Activated CD8-positive, alpha-beta memory T cell treated with anti-CD3 and anti-CD28 coated beads, Interleukin-2, amount 50 U/mL, for 4 hours (primary cell): ENCODE measurements around the gene SMIM38.

Source experiments
- DNase-seq: peaks from one replicate; pipeline ENCODE4 v3.0.0-alpha.2; 2020

The SMIM38 gene

DNA sequence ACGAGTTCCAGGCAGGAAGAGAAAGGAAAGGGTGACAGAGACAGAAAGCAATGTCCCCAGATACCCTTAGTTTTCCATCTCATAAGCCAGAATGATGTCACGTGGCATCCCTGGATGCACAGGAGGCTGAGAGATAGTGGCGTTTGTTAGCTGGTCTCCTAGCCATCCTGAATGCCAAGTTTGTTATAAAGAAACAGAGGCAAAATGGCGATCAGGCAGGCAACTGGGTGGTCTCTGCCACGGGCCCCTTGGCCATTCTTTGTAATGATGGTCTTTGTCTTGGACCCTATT, 5.3 kb downstream of the SMIM38 start:
- no peak for DNase-seq

DNA sequence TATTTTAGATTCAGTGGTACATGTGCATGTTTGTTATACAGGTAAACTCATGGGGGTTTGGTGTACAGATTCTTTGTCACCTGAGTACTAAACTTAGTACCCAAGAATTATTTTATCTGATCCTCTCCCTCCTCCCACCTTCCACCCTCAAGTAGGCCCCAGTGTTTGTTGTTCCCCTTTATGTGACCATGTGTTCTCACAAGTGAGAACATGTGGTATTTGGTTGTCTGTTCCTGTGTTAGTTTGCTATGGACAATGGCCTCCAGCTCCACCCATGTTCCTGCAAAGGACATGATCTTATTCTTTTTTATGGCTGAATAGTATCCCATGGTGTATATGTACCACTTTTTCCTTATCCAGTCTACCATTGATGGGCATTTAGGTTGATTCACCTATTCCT, 6.8 kb downstream of the SMIM38 start:
- no peak for DNase-seq

DNA sequence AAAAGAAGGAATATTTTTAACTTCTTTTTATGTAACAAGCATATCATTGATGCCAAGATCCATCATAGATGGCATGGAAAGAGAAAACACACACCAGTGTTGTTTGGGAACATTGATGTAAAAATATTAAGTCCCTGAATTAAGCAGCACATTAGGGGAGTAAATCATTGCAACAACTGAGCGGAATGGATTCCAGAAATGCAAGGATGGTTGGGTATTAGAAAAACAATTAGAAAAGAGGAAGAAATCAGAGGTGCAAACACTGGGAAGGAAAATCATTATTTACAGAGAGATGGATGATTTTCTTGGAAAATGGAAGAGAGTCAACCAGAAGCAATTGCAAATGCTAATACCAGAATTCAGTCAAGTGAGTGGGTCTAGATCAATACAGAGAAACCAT, 8.1 kb downstream of the SMIM38 start:
- DNase-seq = no peak

DNA sequence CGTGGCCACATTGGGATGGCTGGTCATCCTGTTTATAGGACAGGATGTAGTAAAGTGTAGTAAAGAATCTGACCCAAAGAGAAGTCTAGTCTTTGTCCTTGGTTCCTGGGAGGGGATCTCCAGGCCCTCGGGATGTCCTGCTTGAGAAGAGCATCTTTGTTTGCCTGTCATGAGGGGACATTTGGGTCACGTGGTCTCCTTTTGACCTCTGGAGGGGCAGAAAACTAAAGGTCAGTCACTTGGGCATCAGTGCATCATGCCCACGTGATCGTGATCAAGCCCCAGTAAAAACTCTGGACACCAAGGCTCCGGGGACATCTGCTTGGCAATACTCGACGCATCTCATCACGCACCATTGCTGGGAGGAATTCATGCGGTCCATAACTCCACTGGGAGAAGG, 9.1 kb downstream of the SMIM38 start:
- DNase-seq = no peak

DNA sequence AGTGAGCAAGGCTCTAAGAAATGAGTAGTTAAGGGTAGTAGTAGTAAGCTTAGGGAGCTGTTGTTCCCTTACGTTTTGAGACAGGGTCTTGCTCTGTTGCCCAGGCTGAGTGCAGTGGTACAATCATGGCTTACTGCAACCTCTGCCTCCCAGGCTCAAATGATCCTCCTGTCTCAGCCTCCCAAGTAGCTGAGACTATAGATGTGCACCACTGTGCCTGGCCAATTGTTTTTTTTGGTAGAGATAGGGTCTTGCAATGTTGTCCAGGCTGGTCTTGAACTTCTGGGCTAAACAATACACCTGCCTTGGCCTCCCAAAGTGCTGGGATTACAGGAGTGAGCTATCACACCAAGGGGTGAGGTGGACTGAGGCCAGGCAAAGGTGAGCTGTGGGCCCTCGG, 10.0 kb downstream of the SMIM38 start:
- no peak for DNase-seq

DNA sequence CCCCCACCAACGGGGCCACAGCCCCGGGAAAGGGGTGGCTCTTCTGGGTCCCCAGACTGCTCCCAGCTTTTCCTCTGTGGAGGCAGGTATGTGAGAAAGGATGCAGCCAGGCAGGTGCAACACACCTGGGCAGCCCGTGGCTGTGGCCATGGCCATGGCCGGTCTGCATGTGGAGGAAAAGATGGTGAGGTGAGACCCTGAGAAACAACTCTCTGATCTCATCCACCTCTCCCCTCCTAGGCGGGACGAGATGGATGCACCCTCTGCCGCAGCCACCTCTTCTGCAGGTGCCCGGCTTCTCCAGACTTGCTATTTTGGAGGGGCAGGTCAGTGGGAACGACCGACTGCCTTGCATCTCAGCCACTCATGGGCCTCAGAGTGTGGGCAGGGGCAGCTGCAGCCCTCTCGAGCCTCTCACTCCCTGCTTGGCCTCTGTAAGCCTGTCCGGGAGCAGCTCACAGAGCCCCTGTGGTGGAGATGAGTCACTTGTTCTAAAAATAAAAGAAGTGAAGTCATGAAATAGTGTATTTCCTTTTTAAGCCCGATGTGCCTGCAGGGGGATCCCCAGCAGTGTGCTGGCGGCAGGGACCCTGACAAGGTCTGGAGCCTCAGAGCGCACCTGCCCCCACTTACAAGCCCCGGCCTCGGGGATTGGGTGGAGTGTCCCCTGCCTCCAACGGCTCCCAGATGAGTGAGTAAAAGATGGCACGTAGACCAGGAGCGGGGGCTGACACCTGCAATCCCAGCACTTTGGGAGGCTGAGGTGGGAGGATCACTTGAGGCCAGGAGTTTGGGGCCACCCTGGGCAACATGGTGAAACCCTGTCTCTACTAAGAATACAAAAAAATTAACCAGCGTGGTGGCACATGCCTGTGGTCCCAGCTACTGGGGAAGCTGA, 10.7 kb downstream of the SMIM38 start:
- DNase-seq = peak; percentile 35

DNA sequence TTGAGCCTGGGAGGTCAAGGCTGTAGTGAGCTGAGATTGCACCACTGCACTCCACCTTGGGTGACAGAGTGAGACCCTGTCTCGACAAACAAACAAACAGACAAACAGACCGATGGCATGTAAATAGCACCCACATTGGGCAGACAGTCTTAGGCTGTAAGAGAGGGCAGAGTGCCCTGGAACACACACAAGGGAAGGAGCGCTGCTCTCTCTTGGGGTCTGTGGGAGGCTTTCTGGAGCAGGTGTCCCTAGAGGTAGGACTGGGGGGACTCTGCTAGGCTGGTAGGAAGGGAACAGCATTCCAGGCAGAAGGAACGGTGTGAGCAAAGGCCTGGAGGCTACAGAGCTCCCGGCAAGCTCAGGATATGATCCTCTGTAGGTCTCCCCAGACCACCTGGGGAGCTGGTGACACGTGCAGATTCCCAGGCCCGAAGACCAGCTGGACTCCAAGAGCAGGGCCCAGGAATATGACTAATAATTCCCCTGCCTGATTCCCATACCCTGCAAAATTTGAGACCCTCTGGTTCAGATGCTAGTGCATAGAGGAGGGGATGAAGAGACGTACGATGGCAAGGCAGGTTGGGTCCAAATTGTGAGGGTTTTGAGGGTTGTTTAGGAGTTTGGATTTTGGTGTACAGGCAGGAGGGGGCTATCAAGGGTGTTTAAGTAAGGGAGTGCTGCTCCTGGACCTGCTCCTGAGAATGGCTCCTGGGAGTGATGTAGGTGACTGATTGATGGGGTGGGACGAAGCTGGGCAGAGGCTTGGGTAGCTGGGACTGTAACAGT, 11.6 kb downstream of the SMIM38 start:
- no peak for DNase-seq

DNA sequence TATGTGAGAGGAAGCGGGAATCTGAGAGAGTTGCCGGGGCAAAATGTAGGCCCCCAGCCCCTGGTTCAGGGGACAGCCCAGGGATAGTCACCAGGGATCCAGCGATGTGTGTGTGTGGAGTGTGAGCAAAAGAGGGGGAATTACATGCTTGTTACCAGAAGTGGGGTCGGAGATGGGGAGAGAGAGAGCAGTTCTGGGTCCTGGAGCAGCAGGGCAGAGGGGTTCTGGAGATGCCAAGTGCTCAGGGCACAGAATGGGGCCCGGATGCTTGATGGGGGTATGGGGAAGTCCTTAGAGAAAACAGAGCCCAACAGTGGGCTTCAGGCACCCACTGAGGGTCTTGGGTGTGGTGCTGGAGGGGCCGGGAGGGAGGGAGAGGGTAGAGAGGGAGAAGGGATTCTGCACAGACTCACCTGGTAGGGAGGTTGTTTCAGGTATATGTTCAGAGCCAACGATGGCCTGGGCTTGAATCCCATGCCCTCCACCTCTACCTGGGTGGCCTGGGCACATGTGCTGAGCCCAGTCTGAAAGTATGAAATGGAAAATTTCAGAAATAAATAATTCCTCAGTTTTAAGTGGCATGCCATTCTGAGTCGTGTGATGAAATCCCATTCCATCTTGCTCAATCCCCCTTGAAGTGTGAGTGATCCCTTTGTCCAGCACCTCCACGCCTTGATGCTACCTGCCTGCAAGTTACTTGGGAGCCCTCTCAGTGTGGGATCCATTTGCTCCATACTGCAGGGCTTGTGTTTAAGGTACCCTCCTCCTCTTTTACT, 12.4 kb downstream of the SMIM38 start:
- DNase-seq = no peak

DNA sequence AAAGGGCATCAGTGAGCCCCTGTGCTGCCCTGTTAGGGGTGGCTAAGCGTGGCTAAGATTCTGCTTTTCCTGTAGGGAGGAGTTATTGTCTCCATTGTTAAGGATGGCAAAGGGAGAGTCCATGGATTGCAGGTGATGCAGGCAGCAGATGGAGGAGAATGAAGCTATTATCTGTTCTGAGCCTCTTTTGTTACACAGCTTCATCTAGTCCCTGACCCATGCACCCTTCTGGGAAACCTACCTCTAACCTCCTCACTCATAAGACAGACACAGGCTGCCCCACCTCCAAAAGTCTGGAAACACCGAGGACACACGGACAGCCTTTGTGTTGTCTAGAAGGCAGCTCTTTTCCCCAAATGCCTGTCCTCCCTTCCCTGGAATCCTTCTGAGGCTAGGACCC, 13.7 kb downstream of the SMIM38 start:
- DNase-seq = no peak

DNA sequence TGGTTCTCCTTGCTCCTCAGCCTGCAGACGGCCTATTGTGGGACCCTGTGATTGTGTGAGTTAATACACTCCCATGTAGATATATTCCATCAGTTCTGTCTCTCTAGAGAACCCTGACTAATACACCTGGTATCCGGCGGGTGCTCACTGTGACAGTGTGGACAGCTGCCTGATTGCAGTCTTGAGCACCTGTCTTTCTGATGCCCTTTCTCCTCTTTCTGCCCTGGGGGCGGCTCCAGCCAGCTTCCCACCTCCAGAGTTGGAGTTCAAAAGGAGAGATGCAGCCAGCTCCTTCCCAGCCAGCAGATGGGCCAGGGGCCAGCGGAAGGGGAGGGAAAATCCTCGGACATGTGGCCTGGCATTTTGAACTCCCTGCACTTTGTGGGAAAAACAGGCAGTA, 15.0 kb downstream of the SMIM38 start:
- DNase-seq = no peak

DNA sequence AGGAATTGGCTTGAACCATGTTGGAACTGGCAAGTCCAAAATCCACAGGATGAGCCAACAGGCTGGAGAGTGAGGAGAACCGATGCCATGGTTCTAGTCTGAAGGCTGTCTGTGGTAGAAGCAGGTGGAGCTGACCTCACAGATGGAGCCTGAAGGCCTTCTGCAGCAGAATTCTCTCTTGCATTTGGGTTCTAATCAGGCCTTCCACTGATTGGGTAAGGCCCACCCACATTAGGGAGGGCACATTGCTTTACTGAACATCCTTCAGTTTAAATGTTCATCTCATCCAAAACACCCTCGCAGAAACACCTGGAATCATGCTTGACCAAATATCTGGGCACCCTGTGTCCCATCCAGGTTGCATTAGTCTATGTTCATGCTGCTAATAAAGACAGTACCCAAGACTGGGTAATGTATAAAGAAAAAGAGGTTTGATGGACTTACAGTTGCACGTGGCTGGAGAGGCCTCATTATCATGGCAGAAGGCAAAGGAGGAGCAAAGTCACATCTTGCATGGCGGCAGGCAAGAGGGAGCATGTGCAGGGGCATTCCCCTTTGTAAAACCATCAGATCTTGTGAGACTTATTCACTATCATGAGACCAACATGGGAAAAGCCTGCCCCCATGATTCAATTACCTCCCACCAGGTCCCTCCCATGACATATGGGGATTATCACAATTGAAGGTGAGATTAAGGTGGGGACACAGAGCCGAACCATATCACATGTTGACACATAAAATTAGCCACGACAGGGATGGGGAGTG, 15.9 kb downstream of the SMIM38 start:
- no peak for DNase-seq

DNA sequence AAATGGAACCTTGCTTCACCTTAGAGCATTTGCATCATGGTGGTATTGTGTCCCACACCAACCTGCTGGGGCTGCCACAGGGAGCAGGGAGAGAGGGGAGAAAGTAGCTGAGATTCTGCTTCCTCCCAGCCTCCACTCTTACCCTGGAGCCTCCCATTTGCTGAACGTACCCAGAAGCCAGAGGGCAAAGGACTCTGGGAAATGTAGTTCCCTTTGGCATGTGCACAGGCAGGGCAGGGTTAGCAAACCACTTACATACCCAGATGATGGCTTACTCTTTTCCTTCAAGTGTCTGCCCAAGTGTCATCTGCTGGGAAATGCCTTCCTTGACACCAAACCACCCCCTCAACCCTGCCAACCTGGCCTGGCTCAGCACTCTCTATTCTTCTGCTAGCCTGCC, 16.9 kb downstream of the SMIM38 start:
- DNase-seq = no peak

DNA sequence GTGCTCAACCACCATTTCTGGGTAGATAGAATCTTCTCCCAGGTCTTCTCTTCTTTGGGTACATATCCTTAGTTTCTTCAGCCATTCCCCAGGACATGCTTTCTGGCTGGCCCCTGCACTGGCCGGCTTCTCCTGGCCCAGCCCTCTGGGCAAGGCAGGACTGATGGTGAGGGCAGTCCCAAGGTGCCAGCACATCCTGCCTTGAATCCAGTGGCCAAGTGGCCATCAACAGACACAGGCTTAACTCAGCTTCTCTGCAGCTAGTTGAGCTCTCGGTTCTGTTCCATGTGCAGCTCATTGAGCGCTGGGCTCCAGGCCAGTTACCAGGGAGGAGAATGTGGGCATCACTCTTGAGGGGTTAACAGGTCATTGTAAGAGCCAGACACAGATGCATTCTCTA, 17.6 kb downstream of the SMIM38 start:
- no peak for DNase-seq

DNA sequence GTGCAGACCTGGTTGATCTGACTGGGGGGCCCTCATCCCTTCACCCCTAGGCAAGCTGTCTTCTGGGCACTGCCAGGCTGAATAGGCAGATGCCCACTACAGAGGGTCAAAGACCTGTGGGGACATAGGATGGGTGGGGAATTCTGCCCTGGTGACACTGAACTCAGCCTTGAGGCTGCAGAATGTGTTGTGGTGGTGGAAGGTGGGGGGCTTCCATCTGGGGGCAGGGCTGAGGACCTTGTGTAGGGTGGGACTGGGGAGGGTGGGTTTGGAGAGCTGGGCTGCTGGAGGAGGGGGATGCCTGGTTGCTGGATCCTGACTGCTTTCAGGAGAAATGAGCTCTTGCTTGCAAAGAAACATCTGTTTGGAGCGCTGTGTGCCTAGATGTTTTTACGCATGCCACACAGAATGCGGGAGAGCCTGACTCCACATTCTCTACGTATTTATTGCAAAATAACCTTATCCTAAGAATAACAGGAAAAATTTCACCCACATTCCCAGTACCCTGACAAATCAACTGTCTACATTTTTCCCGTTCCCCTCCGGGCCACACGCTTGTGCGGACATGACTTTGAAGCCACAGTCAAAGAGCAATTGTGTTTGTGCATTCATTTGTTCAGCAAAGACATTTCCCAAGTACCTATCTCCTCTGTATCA, 18.3 kb downstream of the SMIM38 start:
- DNase-seq = no peak

DNA sequence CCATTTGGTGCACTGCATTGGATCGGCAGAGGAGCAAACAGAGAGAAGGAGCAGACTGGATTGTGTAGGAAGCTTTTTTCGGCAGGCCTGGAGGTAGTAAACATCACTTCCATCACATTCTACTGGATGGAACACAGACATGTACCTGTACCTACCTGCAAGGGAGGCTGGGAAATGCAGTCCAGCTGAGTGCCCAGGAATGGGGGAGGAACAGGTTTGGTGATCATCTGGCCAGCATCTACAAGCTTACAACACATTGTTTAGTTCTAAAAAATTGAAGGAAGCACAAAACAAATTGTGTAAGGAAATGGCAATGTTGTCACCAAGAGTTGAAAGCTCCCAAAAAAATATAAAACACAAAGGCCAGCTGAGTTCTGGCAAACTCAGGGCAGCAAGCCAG, 19.1 kb downstream of the SMIM38 start:
- no peak for DNase-seq

DNA sequence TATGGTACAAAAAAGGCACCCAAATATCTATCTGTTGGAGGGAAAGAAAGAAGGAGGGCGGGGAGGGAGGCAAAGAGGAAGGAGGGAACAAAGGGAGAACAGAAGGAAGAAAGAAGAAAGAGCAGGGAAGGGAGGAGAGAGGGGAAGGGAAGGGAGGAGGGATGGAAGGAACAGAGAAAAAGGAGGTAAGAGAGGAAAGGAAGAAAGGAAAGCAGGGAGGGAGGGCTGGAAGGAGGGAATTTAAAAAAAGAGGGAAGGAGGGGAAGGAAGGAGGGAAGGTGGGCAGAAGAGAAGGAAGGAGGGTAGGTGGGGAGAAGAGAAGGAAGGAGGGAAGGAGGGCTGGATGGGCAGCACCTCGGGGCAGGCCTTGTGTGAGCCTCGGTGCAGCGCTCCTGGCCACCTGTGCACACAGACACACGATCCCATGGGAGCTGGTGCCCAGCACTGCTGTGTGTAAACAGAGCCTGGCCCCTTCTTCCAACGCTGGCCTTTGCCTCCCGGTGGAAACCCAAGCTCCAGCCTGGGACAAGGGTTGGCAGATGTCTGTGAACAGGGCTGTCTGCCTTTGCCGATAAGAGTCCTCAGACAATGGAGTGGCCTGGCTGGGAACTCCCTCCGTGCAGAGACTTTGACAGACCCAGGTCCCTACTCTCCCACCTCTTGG, 23.2 kb downstream of the SMIM38 start:
- no peak for DNase-seq

DNA sequence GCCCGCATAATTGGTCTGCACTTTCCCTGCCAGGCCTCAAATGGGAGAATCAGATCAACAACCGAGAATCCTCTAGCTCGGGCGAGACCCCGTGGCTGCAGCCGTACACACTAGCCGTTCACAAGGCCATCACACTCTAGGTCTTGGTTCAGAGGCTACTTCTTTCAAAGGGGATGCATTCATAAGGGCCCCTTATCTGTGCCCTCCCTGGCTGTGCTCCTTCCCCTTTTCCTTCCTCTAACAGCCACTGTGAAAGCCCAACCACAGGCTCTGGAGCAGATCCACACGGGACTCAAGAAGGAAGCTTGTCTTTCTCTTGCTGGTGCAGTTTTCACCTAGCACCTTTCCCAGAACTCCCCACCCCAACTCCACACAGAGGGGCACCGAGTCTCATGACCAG, 24.5 kb downstream of the SMIM38 start:
- no peak for DNase-seq

DNA sequence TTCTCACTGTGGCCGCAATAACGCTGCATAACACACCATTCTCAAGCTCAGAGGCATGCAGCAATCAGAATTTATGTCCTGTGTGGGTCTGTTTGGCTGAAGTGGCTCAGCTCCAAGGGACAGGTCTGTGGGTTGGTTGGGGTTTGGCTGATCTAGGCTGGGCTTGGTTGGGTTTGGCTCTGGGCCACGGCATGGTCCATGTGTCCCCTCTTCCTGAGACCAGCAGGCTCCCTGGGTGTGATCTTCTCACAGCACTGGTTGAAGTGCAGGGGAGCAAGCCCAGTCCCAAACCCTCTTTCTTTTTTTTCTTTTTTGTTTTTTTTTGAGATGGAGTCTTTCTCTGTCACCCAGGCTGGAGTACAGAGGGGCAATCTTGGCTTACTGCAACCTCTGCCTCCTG, 25.0 kb downstream of the SMIM38 start:
- DNase-seq = no peak

DNA sequence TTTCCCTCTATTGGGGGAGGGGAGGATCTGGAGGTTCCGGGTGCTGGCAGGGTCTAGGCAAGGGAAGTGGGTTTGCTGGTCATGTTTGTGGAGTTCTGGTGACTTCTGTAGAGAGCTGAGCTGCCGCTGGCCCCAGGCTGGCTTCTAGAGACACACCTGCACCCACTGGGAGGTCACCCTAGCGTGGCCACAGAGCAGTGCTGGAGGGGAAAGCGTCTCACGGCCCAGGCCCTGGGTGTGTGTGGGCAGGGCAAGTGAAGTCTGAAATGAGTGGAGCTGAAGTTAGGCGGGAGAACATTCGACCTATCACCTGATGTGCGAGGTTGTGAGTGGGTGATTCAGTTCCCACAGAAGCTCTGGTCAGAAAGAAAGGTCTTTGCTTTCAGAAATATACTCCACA, 27.9 kb downstream of the SMIM38 start:
- DNase-seq = no peak

DNA sequence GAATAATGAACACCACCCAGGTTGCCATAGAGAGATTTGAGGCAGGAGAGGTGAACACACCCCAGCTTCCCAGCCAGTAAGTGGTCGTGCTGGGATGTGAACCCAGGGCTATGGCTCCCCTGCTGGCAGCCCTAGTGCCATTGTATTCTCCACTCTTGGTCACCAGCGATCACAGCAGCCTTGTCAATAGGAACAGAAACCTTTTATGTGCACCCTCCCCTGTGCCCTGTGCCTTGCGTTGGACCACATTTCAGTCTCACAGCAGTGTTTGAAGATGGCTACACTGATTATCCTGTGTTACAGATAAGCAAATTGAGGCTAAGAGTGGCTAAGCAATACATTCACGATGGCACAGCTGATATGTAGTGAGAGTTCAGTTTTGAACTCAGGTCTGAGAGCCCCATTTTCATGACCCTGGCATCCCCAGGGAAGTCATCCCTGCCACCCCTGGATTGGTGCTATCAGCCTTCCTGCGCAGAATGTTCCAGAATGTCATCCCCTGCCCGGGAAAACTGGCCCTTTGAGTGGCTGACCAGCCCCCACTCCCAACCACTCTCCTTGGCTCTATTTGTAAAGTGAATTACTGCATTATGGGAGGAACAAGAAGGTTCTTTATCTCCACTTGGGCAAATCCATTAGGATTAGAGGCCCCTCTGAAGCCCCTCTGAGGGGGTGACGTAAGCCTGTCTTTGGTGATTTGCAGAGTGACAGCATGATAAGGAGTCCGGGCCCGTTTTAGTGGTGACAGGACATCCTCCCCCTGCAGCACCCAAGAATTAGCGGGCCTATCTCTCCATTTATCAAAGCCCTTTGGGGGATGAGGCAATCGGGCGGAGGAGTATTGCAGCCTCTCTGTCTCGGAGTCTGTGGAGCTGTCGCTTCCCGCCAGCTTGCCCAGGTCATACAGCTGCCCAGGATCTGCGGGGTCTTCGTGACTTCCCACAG, 30.9 kb downstream of the SMIM38 start:
- no peak for DNase-seq
